Activated CD4-positive, alpha-beta T cell treated with anti-CD3 and anti-CD28 coated beads, Interleukin-10, Interleukin-2, amounts not matched to agents 100 ng/mL and 50 ng/mL, durations not matched to agents 16 hours and 8 hours (primary cell): ENCODE measurements around the gene SAP25.

ENCODE experiments used
- DNase-seq: peaks from one replicate; pipeline ENCODE4 v3.0.0-alpha.2; 2020

Gene SAP25

DNA sequence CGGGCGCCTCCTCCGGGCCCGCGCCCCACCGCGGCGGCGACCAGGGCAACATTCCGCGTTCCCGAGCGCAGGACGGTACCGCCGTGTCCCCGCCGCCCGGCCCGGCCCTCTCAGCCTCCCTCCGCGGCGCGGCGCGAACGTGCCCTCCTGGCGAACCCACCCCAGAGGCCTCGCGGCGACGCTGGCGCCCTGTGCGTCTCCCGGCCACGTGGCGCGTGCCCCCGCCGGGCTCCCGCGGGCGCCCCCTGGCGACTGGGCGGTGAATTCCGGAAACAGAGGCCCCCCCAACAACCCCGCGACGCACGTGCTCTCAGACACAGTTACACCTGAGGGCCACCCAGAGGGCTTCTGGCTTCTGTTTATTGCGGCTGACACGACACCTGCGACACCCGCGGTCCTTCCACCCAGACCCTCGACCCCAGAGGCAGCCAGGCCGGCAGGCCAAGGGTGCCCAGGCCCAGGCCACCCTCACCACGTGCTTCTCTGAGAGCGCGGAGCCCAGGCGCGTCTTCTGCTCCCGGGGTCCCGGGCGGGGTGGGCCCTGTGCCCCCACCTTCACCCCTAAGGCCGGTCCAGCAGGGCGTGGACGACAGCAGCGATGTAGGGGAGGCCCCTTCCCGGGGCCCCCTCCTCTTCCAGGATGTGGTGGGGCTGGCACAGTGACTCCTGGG lies at the start of gene SAP25:
TSS of gene SAP25 (minus strand) at position 210 of the 671 bp plus-strand sequence. CDS start at position 52, 158 bp downstream.
- DNase-seq, result no peak

GRCh38 chr7:100621554-100621953 lies 47.9 kb upstream of the SAP25 start:
- no peak for DNase-seq

DNA sequence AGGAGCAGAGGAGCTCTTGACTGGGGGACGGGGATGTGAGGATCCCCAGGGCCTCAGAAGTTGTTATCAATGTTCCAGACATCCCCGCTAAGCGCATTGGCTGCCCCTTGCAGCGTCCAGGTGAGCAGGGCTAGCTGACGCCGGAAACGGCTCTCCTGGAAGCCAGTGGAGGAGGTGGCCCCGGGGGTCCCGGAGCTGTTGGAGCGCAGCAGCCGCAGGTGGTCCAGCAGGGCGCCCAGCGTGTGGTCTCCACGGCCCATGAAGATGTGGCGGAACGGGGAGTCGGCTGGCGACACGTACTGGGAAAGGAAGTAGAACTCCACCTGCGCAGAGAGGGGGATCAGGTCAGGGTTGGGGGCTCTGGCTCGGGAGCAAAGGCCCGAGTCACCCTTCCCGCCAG lies 47.1 kb upstream of the SAP25 start:
- no peak for DNase-seq

GRCh38 chr7:100620239-100620638 lies 46.5 kb upstream of the SAP25 start:
- no peak for DNase-seq

- no peak for DNase-seq
Measured at GRCh38 chr7:100614308-100614861, 40.7 kb upstream of the SAP25 start.

DNA sequence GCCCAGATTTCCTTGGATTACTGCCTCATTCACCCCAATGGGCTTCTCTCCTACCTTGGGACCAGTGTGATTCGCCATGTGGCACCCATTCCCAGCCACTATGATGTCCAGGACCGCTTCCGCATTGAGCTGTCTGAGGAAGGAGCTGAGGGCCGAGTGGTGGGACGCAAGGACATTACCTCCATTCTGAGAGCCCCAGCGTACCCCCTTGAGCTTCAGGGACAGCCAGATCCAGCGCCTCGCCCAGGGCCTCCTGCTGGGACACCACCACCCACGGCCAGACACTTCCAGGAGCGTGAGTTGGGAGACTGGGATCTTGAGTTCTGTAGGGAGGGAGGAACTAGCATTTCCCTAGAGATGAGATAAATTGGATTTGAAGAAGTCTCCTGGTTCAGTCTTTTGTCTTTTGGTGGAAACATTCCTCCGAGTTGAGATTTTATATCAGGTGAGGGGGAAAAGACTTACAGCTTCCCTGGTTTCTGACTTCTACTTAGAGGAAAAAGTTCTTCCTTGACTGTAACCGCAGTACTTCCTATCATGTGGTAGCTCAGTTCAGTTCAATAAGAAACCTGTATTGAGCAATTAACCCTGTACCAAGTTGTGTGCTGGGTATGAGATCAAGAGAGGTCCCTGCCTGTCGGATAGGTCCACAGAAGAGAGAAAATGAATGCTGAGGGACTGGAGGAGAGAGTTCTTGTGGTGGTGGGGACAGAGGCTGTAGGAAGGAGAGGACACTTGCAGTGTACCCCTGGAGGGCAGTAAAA lies 39.9 kb upstream of the SAP25 start:
- DNase-seq, result no peak

DNA sequence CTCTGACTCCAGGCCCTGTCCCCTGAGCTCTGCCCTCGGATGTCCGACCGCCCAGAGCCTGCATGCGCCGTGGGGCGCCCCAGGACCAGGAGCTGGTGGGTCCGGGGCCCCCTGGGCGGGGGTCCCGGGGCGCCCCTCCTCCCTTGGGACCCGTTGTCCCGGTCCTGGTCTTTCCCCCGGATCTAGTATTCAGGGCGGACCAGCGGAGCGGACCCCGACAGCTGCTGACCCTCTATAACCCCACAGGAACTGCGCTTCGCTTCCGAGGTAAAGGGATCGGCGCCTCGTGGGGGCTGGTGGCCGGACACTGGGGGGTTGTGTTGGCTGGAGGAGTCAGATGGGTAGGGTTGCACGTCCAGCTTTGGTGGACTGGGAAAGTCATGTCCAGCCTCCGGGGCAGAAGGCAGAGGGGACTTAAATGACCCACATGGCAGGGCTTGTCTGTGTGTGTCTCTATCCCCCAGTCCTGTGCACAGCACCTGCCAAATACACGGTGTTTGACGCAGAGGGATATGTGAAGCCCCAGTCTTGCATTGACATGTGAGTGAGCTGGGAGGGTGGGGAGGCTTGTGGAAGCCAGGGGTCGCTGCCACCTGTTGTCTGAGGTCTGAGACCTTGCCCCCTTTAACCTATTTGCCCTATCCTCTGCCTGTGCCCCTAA lies 39.2 kb upstream of the SAP25 start:
- no peak for DNase-seq

GRCh38 chr7:100611983-100612729 lies 38.5 kb upstream of the SAP25 start, which contains the start of gene MOSPD3:
TSS of gene MOSPD3 (plus strand) at chr7:100612540. CDS start at chr7:100612792, 252 bp downstream.
- peak; percentile 99 for DNase-seq

DNA sequence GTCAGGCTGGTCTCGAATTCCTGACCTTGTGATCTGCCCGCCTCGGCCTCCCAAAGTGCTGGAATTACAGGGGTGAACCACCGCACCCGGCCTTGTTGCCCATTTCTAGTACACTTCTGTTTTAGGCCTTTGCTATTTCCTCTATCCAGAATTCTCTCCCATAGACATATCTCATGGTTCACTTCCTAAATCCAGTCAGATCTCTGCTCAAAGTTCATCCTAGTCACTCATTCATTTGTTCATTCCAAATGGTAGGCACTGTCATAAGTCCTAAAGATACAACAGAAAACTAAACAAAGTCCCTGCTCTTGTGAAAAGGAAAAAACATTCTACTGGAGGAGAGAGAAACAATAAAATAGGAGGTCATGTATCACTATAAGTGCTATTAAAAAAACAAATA lies 36.3 kb upstream of the SAP25 start:
- no peak for DNase-seq

DNA sequence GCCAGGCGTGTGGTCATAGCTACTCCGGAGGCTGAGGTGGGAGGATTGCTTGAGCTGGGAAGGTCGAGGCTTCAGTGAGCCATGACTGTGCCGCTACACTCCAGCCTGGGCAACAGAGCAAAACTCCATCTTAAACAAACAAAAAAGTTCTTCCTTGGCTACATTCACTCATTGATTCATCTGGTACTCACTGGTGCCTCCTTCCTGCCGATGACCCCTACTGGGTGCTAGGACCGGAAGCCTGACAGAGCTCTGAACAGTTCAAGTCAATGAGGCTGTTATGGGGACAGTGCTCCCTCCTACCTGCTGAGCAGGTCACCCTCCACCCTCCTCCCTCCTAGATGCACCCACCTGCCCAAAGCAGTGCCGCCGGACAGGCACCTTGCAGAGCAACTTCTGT lies 33.4 kb upstream of the SAP25 start:
- DNase-seq, result no peak

GRCh38 chr7:100606313-100606712 lies 32.6 kb upstream of the SAP25 start:
- no peak for DNase-seq

DNA sequence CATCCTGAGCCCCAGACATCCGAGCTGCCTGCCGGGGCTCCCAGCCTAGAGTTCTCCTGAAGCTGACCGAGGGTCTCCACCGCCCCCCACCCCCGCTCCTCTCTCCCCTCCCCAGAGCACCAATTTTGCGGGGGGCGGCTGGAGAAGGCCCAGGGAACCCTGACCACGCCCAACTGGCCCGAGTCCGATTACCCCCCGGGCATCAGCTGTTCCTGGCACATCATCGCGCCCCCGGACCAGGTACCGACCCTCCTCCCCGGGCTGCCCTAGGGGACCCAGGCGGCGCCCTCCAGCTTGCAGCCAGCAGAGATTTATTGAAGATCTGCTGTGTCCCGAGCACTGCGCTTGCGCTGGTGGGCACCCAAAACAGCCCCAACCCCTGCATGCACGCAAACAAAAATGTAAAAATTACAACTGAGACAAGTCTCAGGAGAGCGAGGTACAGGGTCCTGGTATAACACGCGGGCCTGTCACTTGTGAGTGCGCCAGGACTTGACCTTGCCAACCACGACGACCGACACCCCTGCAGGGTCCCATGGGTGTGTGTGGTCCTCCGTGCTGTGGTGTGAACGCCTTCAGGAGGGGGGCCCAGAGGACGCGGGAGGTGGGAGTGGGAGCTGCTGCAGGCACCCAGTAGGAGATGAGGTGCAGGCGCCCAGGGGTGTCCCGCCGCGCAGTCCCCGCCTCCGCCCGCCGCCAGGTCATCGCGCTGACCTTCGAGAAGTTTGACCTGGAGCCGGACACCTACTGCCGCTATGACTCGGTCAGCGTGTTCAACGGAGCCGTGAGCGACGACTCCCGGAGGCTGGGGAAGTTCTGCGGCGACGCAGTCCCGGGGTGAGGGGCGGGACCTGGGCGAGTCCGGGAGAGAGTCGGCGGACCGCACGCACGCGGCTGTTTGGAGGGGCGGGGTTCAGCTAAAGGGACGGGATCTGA lies 31.5 kb upstream of the SAP25 start:
- DNase-seq, result peak; percentile 43

DNA sequence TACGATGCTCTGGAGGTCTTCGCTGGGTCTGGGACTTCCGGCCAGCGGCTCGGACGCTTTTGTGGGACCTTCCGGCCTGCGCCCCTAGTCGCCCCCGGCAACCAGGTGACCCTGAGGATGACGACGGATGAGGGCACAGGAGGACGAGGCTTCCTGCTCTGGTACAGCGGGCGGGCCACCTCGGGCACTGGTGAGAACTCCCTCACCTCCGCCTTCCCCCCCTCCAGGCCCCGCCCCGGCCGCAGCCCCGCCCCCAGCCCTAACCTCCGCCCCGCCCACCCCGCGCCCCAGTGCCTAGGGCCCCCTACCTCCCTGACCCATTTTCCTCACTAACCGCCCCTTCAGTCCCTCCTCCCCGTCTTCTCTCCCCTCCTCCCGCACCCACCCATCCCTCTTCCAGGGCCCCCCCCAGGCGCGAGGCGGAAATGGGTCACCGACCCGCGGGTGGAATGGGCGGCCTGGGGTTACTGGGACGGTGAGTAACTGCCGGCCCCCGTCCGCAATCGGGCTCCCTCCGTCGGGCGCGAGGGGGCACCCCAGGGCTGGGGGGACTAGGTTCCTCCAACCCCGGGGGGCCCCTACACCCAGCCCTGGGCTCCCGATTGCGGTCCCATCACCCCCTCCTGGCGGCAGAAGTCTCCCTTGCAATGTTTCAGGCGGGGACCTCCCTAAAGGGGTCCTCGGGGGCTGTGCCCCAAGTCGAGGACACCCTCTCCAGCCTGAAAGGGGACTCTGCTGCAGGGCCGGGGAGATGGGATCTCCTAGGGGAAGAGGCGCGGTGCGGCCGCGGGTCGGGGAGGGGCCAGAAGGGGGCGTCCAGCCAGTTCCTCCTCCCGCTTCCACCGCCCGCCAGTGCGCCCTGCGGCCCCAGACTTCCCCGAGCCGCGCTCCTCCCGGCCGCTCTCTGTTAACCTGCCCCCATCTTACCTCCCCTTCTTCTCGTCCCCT lies 30.6 kb upstream of the SAP25 start:
- DNase-seq, result peak; percentile 74

- no peak for DNase-seq
Measured at GRCh38 chr7:100603726-100604027, 30.0 kb upstream of the SAP25 start.

DNA sequence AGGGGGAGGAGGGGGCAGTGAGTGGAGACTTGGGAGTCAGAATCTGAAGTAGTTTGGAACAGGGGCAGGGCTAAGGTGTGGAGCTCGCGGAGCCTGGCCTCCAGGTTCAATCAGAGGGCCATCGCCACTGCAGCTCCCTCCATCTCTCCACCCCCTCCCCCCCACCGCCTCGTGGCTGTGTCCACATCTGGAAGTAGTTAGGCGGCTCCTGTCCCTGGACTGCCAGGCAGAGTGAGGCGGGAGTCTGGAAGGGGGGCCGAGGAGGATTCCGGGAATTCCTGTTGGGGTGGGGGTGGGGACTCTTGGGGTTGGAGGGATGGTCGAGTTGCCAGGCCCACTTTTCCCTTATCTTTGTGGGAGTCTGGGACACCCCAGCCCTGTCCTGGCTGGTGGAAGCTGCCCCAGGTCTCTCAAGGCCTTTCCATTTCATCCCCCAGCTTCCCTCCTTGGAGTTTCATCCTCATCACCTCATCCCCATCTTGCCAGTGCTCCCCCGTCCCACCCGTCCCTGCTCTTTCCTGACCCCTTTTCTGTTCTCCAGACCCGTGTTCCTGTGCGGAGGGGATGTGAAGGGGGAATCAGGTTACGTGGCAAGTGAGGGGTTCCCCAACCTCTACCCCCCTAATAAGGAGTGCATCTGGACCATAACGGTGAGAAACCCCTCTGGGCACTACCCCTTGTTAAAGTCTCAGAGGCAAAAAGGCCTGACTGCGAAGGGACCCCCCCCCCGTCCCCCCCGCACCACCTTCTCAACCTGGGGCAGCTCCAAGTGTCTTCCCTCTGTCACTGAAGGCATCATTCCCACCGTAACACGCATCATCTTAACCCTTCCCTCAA lies 29.4 kb upstream of the SAP25 start:
- DNase-seq, result no peak

GRCh38 chr7:100600730-100601038 lies 27.0 kb upstream of the SAP25 start:
- DNase-seq, result no peak

DNA sequence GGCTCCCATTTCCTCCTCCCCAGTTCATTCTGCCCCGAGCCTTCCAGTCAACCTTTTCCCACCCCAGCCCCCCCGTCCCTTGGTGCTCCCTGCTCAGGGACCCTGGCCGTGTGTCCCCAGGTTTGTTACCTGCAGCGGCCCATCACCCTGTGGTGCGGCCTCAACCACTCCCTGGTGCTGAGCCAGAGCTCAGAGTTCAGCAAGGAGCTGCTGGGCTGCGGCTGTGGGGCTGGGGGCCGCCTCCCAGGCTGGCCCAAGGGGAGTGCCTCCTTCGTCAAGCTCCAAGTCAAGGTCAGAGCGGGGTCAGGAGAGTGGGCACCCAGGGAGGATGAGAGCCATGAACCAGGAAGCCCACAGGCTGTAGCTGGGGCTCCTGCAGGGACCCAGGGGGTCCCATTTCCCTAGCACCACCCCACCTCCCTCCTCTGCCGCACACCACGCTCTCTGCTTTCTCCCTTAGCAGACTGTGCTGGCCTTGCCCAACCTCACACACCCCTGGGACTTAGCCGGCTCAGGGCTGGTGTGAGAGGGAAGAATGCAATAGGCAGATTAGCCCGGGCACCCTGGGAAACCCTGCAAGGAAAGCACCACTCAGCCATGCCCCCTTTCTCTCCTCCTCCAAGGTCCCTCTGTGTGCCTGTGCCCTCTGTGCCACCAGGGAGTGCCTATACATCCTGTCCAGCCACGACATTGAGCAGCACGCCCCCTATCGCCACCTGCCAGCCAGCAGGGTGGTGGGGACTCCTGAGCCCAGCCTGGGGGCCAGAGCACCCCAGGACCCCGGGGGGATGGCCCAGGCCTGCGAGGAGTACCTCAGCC lies 26.4 kb upstream of the SAP25 start:
- no peak for DNase-seq

- no peak for DNase-seq
Measured at GRCh38 chr7:100598425-100598824, 24.7 kb upstream of the SAP25 start.

- no peak for DNase-seq
Measured at GRCh38 chr7:100595188-100595587, 21.5 kb upstream of the SAP25 start.
